ENCODE data around the gene OTC. TPM values are rescaled to one million over a fixed set of nuclear protein-coding genes. Genes with fewer than 3 reads are reported as not detected.

The OTC gene
- total RNA-seq, 3 donors from 2014 or later: 0.29 to 1.4 (median 0.33) TPM

- no peaks in the 10 kb centered on the region for H3K4me1 ChIP-seq
- intact Hi-C loops (cut with DNase I; ENCODE audit: low total_unique reads): no loop called here
Measured at GRCh38 chrX:38426785-38427184, 74.4 kb downstream of the OTC start.

GRCh38 chrX:38431525-38431924 lies 79.1 kb downstream of the OTC start:
- intact Hi-C loops (cut with DNase I; ENCODE audit: low total_unique reads): no loop called here
- no peaks in the 10 kb centered on the region for H3K9me3 ChIP-seq
- H3K27ac ChIP-seq: no peak overlapping the region
- peaks cover 0 to 22% of the 10 kb centered on the region in 2 donors for H3K27me3 ChIP-seq
- TF ChIP-seq CTCF (IDR thresholded peaks at IDR 0.05) (no peak), POLR2AphosphoS5 (IDR thresholded peaks at IDR 0.05) (no peak), POLR2A (IDR thresholded peaks at IDR 0.05) (no peak)
- H3K4me1 ChIP-seq: no peaks in the 10 kb centered on the region
- no peak overlapping the region for H3K4me3 ChIP-seq
- no peaks in the 10 kb centered on the region for H3K36me3 ChIP-seq
- DNase-seq (ENCODE audit: low spot score in 2 of 2): no peak

More at GRCh38 chrX:38426785-38427184, 74.4 kb downstream of the OTC start:
- Histone ChIP-seq H3K4me3 (no peak overlapping the region), H3K27ac (no peak overlapping the region), H3K9me3 (no peaks in the 10 kb centered on the region), H3K36me3 (no peaks in the 10 kb centered on the region), H3K27me3 (peaks cover 0 to 21% of the 10 kb centered on the region in 2 donors)
- no peak for DNase-seq (ENCODE audit: low spot score in 2 of 2)
- no peak for TF ChIP-seq POLR2A (IDR thresholded peaks at IDR 0.05)
- TF ChIP-seq CTCF (IDR thresholded peaks at IDR 0.05): no peak
- no peak for TF ChIP-seq POLR2AphosphoS5 (IDR thresholded peaks at IDR 0.05)

GRCh38 chrX:38435130-38435529 lies 82.7 kb downstream of the OTC start:
- no peak for TF ChIP-seq CTCF (IDR thresholded peaks at IDR 0.05)
- no peak for TF ChIP-seq POLR2AphosphoS5 (IDR thresholded peaks at IDR 0.05)
- no peak for TF ChIP-seq POLR2A (IDR thresholded peaks at IDR 0.05)
- Histone ChIP-seq H3K27ac (no peak overlapping the region), H3K36me3 (no peaks in the 10 kb centered on the region), H3K27me3 (peaks cover 0 to 38% of the 10 kb centered on the region in 2 donors), H3K4me3 (no peak overlapping the region), H3K9me3 (no peaks in the 10 kb centered on the region), H3K4me1 (no peaks in the 10 kb centered on the region)
- DNase-seq (ENCODE audit: low spot score in 2 of 2): no peak
- intact Hi-C loops (cut with DNase I; ENCODE audit: low total_unique reads): no loop called here

- no peaks in the 10 kb centered on the region for H3K4me1 ChIP-seq
Measured at GRCh38 chrX:38437093-38437492, 84.7 kb downstream of the OTC start.

DNA sequence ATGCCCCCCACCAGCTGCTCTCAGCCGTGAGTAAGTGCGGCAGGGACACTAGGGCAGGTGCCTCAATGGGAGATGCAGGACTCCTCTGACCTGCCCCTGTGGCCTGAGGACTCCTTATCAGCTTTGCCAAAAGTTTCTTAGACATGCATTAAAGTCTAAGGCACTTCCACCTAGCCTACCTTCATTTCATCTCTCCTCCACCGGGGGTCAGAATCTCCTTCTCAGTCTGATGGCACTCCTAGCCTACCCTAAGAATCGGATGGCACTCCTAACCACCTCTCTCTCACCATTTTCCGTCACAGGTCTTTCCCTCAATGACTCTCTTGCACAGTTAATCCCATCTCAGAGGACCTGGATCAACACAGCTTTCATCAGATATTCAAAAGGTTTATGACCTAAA lies 85.9 kb downstream of the OTC start:
- intact Hi-C loops (cut with DNase I; ENCODE audit: low total_unique reads): no loop called here
- H3K36me3 ChIP-seq: no peaks in the 10 kb centered on the region
- H3K4me3 ChIP-seq: no peak overlapping the region
- H3K27ac ChIP-seq: no peak overlapping the region
- H3K9me3 ChIP-seq: no peaks in the 10 kb centered on the region
- no peak for DNase-seq (ENCODE audit: low spot score in 2 of 2)
- H3K4me1 ChIP-seq: no peaks in the 10 kb centered on the region
- H3K27me3 ChIP-seq: peaks cover 0 to 22% of the 10 kb centered on the region in 2 donors
- no peak for TF ChIP-seq POLR2A (IDR thresholded peaks at IDR 0.05)
- no peak for TF ChIP-seq POLR2AphosphoS5 (IDR thresholded peaks at IDR 0.05)
- TF ChIP-seq CTCF (IDR thresholded peaks at IDR 0.05): no peak

More at GRCh38 chrX:38437093-38437492, 84.7 kb downstream of the OTC start:
- Histone ChIP-seq H3K4me3 (no peak overlapping the region), H3K9me3 (no peaks in the 10 kb centered on the region), H3K27ac (no peak overlapping the region), H3K27me3 (peaks cover 0 to 32% of the 10 kb centered on the region in 2 donors), H3K36me3 (no peaks in the 10 kb centered on the region)
- intact Hi-C loops (cut with DNase I; ENCODE audit: low total_unique reads): no loop called here
- DNase-seq (ENCODE audit: low spot score in 2 of 2): no peak
- TF ChIP-seq POLR2A (IDR thresholded peaks at IDR 0.05) (no peak), POLR2AphosphoS5 (IDR thresholded peaks at IDR 0.05) (no peak), CTCF (IDR thresholded peaks at IDR 0.05) (no peak)
